OCI-LY1 (cell line): ENCODE results near the gene SCN8A.

ENCODE experiments used
- H2AFZ ChIP-seq: fragments of 200-600 bp; sonication (generic), shearing (Covaris generic); 2 replicates; pipeline ENCODE4 v1.6.0; 2014; ENCODE audit warnings: antibody characterized with exemption, mild to moderate bottlenecking, low read length
- H3F3A ChIP-seq: fragments of 200-600 bp; sonication (generic), shearing (Covaris generic); 2 replicates; pipeline ENCODE4 v1.6.0; 2014; ENCODE audit warnings: mild to moderate bottlenecking, antibody characterized with exemption, low read length, moderate library complexity; ENCODE audit not compliant: insufficient read depth
- H3K27ac ChIP-seq: fragments of 200-600 bp; sonication (generic); 2 replicates; pipeline ENCODE4 v1.5.1; 2014; ENCODE audit warnings: low read length, mixed run types, mild to moderate bottlenecking, low read depth; ENCODE audit not compliant: poor library complexity, severe bottlenecking
- H3K27me3 ChIP-seq: fragments of 200-600 bp; sonication (generic); 2 replicates; pipeline ENCODE4 v1.6.0; 2014; ENCODE audit warnings: antibody characterized with exemption, mild to moderate bottlenecking, low read length, moderate library complexity; ENCODE audit not compliant: insufficient read depth
- H3K36me3 ChIP-seq: fragments of 200-600 bp; sonication (generic); 2 replicates; pipeline ENCODE4 v1.6.1; 2014; ENCODE audit warnings: mild to moderate bottlenecking, antibody characterized with exemption, low read length, moderate library complexity, mixed read lengths; ENCODE audit not compliant: insufficient read depth
- H3K4me1 ChIP-seq: fragments of 200-600 bp; sonication (generic); 2 replicates; pipeline ENCODE4 v1.5.1; 2014; ENCODE audit warnings: mild to moderate bottlenecking, low read length, moderate library complexity; ENCODE audit not compliant: insufficient read depth, severe bottlenecking
- H3K4me2 ChIP-seq: fragments of 200-600 bp; sonication (generic), shearing (Covaris generic); 2 replicates; pipeline ENCODE4 v1.6.1; 2014; ENCODE audit warnings: low read length
- H3K4me3 ChIP-seq: fragments of 200-600 bp; sonication (generic); 2 replicates; pipeline ENCODE4 v1.5.1; 2014; ENCODE audit warnings: low read length, low read depth, mild to moderate bottlenecking, mixed read lengths; ENCODE audit not compliant: poor library complexity, severe bottlenecking
- H3K79me2 ChIP-seq: fragments of 200-600 bp; shearing (Covaris generic); 2 replicates; pipeline ENCODE4 v1.6.1; 2016; ENCODE audit warnings: mixed run types, low read length, mixed read lengths; ENCODE audit not compliant: insufficient read depth
- H3K9ac ChIP-seq: fragments of 200-600 bp; sonication (generic), shearing (Covaris generic); 2 replicates; pipeline ENCODE4 v1.6.1; 2014; ENCODE audit warnings: mild to moderate bottlenecking, low read length, mixed read lengths
- H3K9me2 ChIP-seq: fragments of 200-600 bp; sonication (generic), shearing (Covaris generic); 2 replicates; pipeline ENCODE4 v1.6.1; 2014; ENCODE audit warnings: low read depth, mild to moderate bottlenecking, low read length, mixed read lengths
- H3K9me3 ChIP-seq: fragments of 200-600 bp; shearing (Covaris generic); 2 replicates; pipeline ENCODE4 v1.6.1; 2014; ENCODE audit warnings: low read length, mixed read lengths
- H4K20me1 ChIP-seq: fragments of 200-600 bp; sonication (generic), shearing (Covaris generic); 2 replicates; pipeline ENCODE4 v1.6.0; 2016; ENCODE audit warnings: mild to moderate bottlenecking, low read length; ENCODE audit not compliant: insufficient read depth
- EZH2 ChIP-seq: fragments of 200-600 bp; sonication (generic), shearing (Covaris generic); IDR thresholded peaks from 2 replicates; pipeline ENCODE4 v1.8.0; 2017; ENCODE audit warnings: borderline replicate concordance, mixed run types, mild to moderate bottlenecking, antibody characterized with exemption, low read length, moderate library complexity, mixed read lengths
- TF ChIP-seq, protein P1 (sequence below): fragments of 200-600 bp; sonication (generic), shearing (Covaris generic); IDR thresholded peaks from 2 replicates; pipeline ENCODE4 v1.5.1; 2017; ENCODE audit warnings: mild to moderate bottlenecking, antibody characterized with exemption, low read length, moderate library complexity, mixed read lengths

SCN8A gene

DNA sequence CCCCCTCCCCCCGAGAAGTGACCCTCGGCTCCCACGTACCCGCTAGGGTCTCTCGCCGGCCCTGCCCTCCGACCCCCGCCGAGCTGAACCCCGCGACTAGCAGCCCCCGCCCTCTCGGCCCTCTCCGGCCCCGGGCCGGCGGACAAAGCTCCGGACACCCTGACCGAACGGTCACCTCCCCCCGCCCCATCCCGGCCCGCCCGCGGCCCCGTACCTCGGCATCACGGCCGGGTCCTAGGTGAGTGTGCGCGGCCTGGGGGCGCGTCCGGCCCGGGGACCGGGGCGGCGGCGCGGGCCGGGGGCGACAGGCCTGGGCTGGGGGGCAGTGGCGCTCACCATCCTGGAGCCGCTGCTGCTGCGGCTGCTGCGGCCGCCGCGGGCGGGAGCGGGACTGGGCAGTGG, 257.3 kb downstream of the SCN8A start, which contains the start of gene FIGNL2:
Gene FIGNL2 (minus strand): TSS at position 393 of the 402 bp plus-strand sequence. CDS start 26,305 bp downstream, outside the sequence.
- no peaks in the 10 kb centered on the region for H3K9me3 ChIP-seq
- no peak within 1 kb of the TSS for H2AFZ ChIP-seq
- H3K27me3 ChIP-seq, result 0 out of 2 replicates have a peak, but pooled peaks cover 3% of the 10 kb centered on the region
- H3K79me2 ChIP-seq, result no peaks in the 10 kb centered on the region
- H3F3A ChIP-seq, result no peaks in the 10 kb centered on the region
- H3K4me3 ChIP-seq, result no peak within 1 kb of the TSS
- no peak within 1 kb of the TSS for H3K27ac ChIP-seq
- H3K9ac ChIP-seq, result no peak within 1 kb of the TSS
- H4K20me1 ChIP-seq, result no peaks in the 10 kb centered on the region
- no peaks in the 10 kb centered on the region for H3K4me1 ChIP-seq
- no peaks in the 10 kb centered on the region for H3K9me2 ChIP-seq
- TF ChIP-seq, protein P1, sequence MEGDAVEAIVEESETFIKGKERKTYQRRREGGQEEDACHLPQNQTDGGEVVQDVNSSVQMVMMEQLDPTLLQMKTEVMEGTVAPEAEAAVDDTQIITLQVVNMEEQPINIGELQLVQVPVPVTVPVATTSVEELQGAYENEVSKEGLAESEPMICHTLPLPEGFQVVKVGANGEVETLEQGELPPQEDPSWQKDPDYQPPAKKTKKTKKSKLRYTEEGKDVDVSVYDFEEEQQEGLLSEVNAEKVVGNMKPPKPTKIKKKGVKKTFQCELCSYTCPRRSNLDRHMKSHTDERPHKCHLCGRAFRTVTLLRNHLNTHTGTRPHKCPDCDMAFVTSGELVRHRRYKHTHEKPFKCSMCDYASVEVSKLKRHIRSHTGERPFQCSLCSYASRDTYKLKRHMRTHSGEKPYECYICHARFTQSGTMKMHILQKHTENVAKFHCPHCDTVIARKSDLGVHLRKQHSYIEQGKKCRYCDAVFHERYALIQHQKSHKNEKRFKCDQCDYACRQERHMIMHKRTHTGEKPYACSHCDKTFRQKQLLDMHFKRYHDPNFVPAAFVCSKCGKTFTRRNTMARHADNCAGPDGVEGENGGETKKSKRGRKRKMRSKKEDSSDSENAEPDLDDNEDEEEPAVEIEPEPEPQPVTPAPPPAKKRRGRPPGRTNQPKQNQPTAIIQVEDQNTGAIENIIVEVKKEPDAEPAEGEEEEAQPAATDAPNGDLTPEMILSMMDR, result no peak
- TF ChIP-seq EZH2, result no peak
- no peaks in the 10 kb centered on the region for H3K36me3 ChIP-seq
- no peak within 1 kb of the TSS for H3K4me2 ChIP-seq

DNA sequence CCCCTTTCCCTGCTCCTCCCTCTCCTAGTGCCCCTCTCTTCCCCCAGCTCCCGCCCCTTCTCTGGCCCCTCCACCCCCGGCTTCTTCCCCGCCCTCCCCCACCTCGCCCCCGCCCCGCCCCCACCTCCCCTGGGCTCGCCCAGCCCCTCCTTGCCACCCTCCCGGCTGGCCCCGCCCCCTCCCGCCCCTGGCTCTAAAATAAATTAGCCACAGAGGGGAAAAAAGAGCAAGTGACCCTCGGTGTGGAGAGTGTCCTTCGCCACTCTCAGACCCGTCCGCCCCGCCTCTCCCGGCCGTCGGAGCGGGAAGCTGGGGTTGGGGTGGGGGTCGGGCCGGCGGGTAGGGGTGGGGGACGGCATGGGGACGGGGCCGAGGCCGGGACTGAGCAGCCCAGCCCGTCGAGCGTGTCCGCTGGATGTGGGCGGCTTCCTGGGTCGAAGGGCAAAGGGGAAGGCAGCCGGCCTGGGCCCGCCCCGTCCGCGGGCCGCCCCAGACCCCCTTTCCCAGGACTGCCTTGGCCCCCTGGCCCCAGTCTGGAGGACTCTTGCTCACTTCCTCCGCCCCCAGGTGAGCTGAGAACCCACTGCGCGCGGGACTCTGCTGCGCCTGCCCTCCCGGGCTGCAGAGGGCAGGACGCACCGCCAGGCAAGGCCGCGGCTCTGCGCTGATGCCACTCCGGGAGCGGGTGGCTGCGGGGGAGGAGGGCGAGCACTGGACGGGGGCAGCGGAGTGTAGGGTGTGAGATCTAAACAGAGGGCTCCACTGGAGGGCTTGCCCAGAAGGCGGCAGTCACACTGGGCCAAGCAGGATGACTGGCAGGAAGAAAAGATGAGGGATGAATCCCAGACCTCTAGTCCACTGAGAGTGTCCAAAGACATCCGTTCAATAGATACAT, 258.1 kb downstream of the SCN8A start:
- Histone ChIP-seq H3K9me2 (no peaks in the 10 kb centered on the region), H3K79me2 (no peaks in the 10 kb centered on the region), H3K27me3 (no peaks in the 10 kb centered on the region), H3K36me3 (no peaks in the 10 kb centered on the region), H3K9me3 (no peaks in the 10 kb centered on the region), H3K4me3 (no peak overlapping the region), H2AFZ (no peak overlapping the region), H4K20me1 (no peaks in the 10 kb centered on the region), H3K27ac (no peak overlapping the region), H3K4me1 (no peaks in the 10 kb centered on the region), H3F3A (no peaks in the 10 kb centered on the region), H3K4me2 (no peak overlapping the region), H3K9ac (no peak overlapping the region)
- TF ChIP-seq, protein P1, result no peak
- no peak for TF ChIP-seq EZH2

DNA sequence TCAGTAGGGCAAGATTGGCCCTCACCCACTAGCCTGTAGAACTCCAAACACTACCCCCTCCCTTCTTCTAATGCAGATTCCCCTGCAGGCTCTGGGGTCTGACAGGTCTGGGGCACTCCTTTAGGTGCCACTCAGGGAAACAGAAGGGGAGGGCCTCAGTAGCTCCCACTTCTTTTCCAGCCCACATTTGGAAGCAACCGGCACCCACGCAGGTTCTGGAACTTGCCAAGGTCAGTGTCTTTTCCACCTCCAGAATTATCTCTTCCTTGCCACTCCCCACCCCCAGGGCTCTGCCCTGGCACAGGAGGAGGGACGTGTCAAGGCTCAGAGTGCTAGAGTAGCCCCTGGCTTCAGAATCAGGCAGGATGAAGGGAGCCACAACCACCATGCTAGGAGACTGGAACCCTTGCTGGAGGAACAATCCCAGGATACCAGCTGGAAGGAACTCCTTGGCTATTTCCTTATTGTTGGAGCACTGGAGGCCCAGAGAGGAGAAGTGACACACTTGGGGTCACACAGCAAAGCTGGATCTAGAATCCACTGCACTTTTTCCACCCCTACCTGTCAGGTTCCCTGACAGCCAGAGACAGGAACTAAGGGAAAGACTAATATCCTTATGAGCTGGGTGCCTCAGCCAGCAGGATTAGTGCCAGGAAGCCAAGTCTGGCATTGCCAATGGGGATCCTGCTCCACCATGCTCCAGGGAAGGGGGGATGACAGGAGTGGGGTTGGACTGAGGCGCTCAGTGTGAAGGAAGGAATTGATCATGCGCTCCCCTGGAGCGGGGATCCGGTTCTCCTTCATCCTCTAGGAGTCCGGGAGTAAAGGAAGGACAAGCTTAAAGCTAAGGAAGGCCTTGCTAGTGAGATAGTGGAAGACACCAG, 259.3 kb downstream of the SCN8A start:
- no peaks in the 10 kb centered on the region for H3K79me2 ChIP-seq
- H2AFZ ChIP-seq, result no peak overlapping the region
- no peak overlapping the region for H3K4me2 ChIP-seq
- TF ChIP-seq, protein P1, result no peak
- no peak for TF ChIP-seq EZH2
- H3K9me2 ChIP-seq, result no peaks in the 10 kb centered on the region
- H4K20me1 ChIP-seq, result no peaks in the 10 kb centered on the region
- no peaks in the 10 kb centered on the region for H3F3A ChIP-seq
- no peak overlapping the region for H3K4me3 ChIP-seq
- H3K9ac ChIP-seq, result no peak overlapping the region
- no peak overlapping the region for H3K27ac ChIP-seq
- no peaks in the 10 kb centered on the region for H3K9me3 ChIP-seq
- H3K4me1 ChIP-seq, result no peaks in the 10 kb centered on the region
- H3K27me3 ChIP-seq, result no peaks in the 10 kb centered on the region
- H3K36me3 ChIP-seq, result no peaks in the 10 kb centered on the region
